A673 (cell line): ENCODE data around the gene FPR2. TPM values are rescaled to one million over a fixed set of nuclear protein-coding genes. Genes with fewer than 3 reads are reported as not detected.
A peak's percentile ranks its signal among the peaks of the same experiment; 100 is the strongest.

Experiments
- BruUV-seq: library from RNA; stranded (reverse); fragments of 400-500 nt; replicated peaks from 2 replicates; lab custom pipeline; 2021; lab: Mats Ljungman, UMichigan
- CTCF ChIA-PET: fragments of 300-600 bp; sonication (Branson Sonifier 250); formaldehyde crosslinking; loops from one replicate; lab custom pipeline; 2022; ENCODE audit warnings: antibody characterized with exemption; lab: Charles Lee
- POLR2A ChIA-PET: fragments of 300-600 bp; sonication (Branson Sonifier 250); formaldehyde crosslinking; loops from one replicate; lab custom pipeline; 2022; ENCODE audit warnings: antibody characterized with exemption; ENCODE audit not compliant: low non-redundant PET; lab: Charles Lee
- DNase-seq: peaks from one replicate; pipeline ENCODE4 v3.0.0-alpha.2; 2015; ENCODE audit warnings: low spot score
- H3K27ac ChIP-seq: fragments of 200-600 bp; sonication (generic); 2 replicates; pipeline ENCODE4 v1.5.1; 2016; ENCODE audit warnings: mixed run types, low read depth, mild to moderate bottlenecking, mixed read lengths, antibody characterized with exemption, low read length; ENCODE audit not compliant: poor library complexity, severe bottlenecking
- H3K27me3 ChIP-seq: fragments of 200-600 bp; sonication (generic); replicated peaks from 2 replicates; pipeline ENCODE4 v1.6.1; 2017; ENCODE audit warnings: mixed run types, low read depth, mild to moderate bottlenecking, mixed read lengths, antibody characterized with exemption, low read length; ENCODE audit not compliant: insufficient read depth, poor library complexity
- H3K36me3 ChIP-seq: fragments of 200-600 bp; sonication (generic); 2 replicates; pipeline ENCODE4 v1.6.1; 2016; ENCODE audit warnings: mixed run types, mild to moderate bottlenecking, mixed read lengths, antibody characterized with exemption, low read length; ENCODE audit not compliant: insufficient read depth, poor library complexity, severe bottlenecking
- H3K4me1 ChIP-seq: fragments of 200-600 bp; sonication (generic); 2 replicates; pipeline ENCODE4 v1.6.1; 2017; ENCODE audit warnings: mixed run types, mild to moderate bottlenecking, mixed read lengths, antibody characterized with exemption, low read length; ENCODE audit not compliant: insufficient read depth, poor library complexity, severe bottlenecking
- H3K4me3 ChIP-seq: fragments of 200-600 bp; sonication (generic); 2 replicates; pipeline ENCODE4 v1.5.1; 2016; ENCODE audit warnings: low read depth, mixed run types, mild to moderate bottlenecking, mixed read lengths, low read length; ENCODE audit not compliant: poor library complexity, severe bottlenecking
- H3K9me3 ChIP-seq: fragments of 200-600 bp; sonication (generic); 2 replicates; pipeline ENCODE4 v1.6.1; 2016; ENCODE audit warnings: mixed run types, low read depth, mild to moderate bottlenecking, mixed read lengths, antibody characterized with exemption, low read length; ENCODE audit not compliant: poor library complexity, severe bottlenecking
- CTCF ChIP-seq: fragments of 300-800, 200-600 bp; sonication (generic); conservative IDR thresholded peaks from 2 replicates; pipeline ENCODE4 v1.5.1; 2017; ENCODE audit warnings: low read depth, mild to moderate bottlenecking, antibody characterized with exemption, low read length, moderate library complexity, mixed read lengths
- EZH2 ChIP-seq: fragments of 200-600 bp; sonication (generic); IDR thresholded peaks from 2 replicates; pipeline ENCODE4 v1.6.1; 2017; ENCODE audit warnings: borderline replicate concordance, low read depth, mild to moderate bottlenecking, mixed read lengths, antibody characterized with exemption, low read length; ENCODE audit not compliant: poor library complexity, severe bottlenecking
- intact Hi-C: fragments of 100-400 bp; cut with micrococcal nuclease; formaldehyde crosslinking; loops from one replicate; pipeline ENCODE4 v1.10.0; 2022; ENCODE audit not compliant: unreplicated experiment
- total RNA-seq: library from RNA; stranded (reverse); gene quantifications from 2 replicates; pipeline ENCODE4 v1.2.3, GENCODE V29; 2021

Gene FPR2
- total RNA-seq, 1 experiment from 2014 or later, result not detected

- POLR2A ChIA-PET, result no interaction called here
- no TSS peak for BruUV-seq
- CTCF ChIA-PET, result no interaction called here
- TF ChIP-seq CTCF (no peak), EZH2 (no peak)
- no peaks in the 10 kb centered on the region for H3K36me3 ChIP-seq
- H3K9me3 ChIP-seq, result no peaks in the 10 kb centered on the region
- DNase-seq, result peak; percentile 22
- no peak within 1 kb of the TSS for H3K27ac ChIP-seq
- H3K4me1 ChIP-seq, result no peaks in the 10 kb centered on the region
- no peak within 1 kb of the TSS for H3K4me3 ChIP-seq
- H3K27me3 ChIP-seq, result peaks cover 10% of the 10 kb centered on the region
- intact Hi-C loops, result no loop called here
These were observed 9.3 kb upstream of the FPR2 start, which contains the start of gene FPR1 for GRCh38 chr19:51751655-51752054. FPR1 (minus strand) TSS chr19:51751878; CDS start chr19:51746994, 4,884 bp downstream.

- Histone ChIP-seq H3K27me3 (peaks cover 10% of the 10 kb centered on the region), H3K4me3 (no peak overlapping the region), H3K9me3 (no peaks in the 10 kb centered on the region), H3K4me1 (no peaks in the 10 kb centered on the region), H3K36me3 (no peaks in the 10 kb centered on the region), H3K27ac (no peak overlapping the region)
- TF ChIP-seq EZH2, result no peak
- no peak for TF ChIP-seq CTCF
- no TSS peak for BruUV-seq
- ChIA-PET POLR2A (no interaction called here), CTCF (no interaction called here)
- intact Hi-C loops, result no loop called here
- no peak for DNase-seq
These were observed 6.9 kb upstream of the FPR2 start for GRCh38 chr19:51754109-51754508.

GRCh38 chr19:51754770-51755169 lies 6.2 kb upstream of the FPR2 start:
- no peak for DNase-seq
- H3K9me3 ChIP-seq, result no peaks in the 10 kb centered on the region
- H3K36me3 ChIP-seq, result no peaks in the 10 kb centered on the region
- BruUV-seq, result no TSS peak
- intact Hi-C loops, result no loop called here
- TF ChIP-seq EZH2, result no peak
- TF ChIP-seq CTCF, result no peak
- no peaks in the 10 kb centered on the region for H3K4me1 ChIP-seq
- CTCF ChIA-PET, result no interaction called here
- no peak overlapping the region for H3K27ac ChIP-seq
- POLR2A ChIA-PET, result no interaction called here
- peaks cover 10% of the 10 kb centered on the region for H3K27me3 ChIP-seq
- H3K4me3 ChIP-seq, result no peak overlapping the region
